CD4-positive, alpha-beta T cell treated with Interleukin-17A for 1 hour (primary cell): ENCODE data around the gene FAM131A.

Experiments used
- DNase-seq: peaks from one replicate; pipeline ENCODE4 v3.0.0-alpha.2; 2020

Gene FAM131A

DNA sequence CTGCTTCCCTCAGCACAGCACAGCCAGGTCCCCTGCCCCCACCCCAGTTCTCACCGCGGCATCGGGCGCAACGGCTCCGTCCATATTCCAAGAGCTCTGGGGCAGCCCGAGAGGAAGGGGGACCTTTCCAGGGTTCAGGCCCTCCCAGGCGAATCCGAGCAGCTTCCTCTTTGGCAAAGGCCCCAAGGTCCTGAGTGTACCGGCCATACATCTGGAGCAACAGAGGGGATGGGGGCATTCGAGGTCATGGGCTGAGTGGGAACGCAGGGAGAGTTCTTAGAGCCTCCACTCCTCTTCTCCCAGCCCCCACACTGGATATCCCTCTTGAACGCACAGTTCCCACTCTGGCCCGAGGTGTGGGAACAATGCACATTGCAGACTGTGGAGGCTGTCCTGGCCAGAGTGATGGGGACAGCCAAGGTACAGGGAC lies 21.5 kb downstream of the FAM131A start:
- no peak for DNase-seq

DNA sequence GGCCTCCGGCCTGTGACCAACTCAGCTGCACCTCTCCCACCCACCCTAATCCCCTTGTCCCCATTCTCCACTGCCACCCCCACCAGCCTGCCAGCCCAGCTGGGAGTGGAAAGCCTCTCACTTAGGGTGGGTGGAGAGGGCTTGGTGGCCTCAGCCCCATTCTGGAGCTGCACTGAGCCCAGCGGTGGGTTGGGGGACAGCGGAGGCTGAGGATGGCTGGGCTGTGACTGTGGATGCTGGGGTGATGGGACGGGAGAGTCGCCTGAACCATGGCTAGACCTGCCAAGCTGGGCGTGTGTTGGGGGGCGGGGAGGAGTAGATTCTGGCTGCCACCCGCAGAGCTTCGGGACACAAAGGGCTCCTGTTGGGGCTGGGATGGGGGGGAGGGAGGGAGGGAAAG lies 22.2 kb downstream of the FAM131A start:
- no peak for DNase-seq

GRCh38 chr3:184360070-184360928 lies 22.9 kb downstream of the FAM131A start:
- no peak for DNase-seq

- no peak for DNase-seq
Measured at GRCh38 chr3:184360929-184361531, 23.6 kb downstream of the FAM131A start.

DNA sequence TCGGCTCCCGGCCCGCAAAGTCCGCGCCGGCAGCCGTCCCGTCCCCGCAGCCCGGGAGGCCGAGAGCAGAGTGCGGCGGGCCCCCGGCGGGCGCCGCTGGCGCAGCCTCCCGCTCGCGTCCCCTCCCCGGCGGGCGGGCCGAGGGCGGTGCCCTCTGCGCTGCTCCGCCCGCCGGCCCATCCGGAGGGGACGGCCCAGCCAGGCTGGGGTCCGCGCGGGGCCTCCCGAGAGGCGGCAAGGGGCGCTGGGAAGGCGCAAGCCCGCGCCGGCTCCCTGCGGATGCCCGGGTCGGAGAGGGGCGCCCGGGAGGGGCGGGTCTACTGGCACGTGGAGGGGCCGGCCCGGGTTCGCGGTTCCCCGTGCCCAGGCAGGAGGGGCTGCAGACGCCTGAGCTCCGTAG lies 24.1 kb downstream of the FAM131A start, which contains the start of the genes CLCN2 and POLR2H:
TSS of gene CLCN2 (minus strand) at position 74 of the 400 bp plus-strand sequence. CDS start 126 bp downstream, outside the sequence.
TSS of gene POLR2H (plus strand) at position 179 of the 400 bp plus-strand sequence. CDS start 1,783 bp downstream, outside the sequence.
- DNase-seq = peak; percentile 36

DNA sequence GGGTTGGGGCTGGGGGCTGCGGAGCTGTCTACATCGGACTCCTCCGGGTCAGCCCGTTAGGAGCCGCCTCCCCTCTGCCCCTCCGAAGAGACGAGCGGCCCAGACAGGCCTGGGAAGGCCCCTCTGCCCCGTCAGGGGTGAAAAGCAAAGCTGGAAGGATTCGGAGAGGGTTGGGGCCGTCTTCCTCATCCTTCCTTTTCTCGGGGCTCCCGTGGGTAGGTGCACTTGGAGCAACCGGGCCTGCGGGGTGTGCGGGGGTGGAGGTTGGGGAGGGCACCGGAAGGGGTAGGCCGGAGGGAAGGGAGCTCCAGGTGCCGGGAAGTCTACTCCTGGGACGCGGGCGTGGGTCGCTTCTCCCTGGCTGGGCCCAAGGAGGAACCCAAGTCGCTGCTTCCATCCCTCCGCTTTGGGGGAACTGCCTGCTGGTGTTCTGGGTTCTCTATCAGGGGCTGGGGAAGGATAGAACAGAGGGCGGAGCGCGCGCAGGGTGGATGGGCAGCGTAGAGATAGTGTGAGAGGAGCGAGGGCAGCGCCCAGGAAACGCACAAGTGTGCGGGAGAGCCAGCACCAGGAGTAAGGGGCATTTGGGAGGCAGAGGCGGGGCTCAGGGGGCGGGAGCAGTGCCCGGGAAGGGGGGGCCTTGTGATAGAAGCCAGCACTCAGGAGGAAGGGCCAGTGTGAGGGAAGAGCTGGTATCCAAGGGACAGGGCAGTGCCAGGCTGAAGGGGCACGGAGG lies 24.7 kb downstream of the FAM131A start:
- peak; percentile 33 for DNase-seq

- DNase-seq = peak; percentile 95
Measured at GRCh38 chr3:184362668-184363546, 25.5 kb downstream of the FAM131A start.

DNA sequence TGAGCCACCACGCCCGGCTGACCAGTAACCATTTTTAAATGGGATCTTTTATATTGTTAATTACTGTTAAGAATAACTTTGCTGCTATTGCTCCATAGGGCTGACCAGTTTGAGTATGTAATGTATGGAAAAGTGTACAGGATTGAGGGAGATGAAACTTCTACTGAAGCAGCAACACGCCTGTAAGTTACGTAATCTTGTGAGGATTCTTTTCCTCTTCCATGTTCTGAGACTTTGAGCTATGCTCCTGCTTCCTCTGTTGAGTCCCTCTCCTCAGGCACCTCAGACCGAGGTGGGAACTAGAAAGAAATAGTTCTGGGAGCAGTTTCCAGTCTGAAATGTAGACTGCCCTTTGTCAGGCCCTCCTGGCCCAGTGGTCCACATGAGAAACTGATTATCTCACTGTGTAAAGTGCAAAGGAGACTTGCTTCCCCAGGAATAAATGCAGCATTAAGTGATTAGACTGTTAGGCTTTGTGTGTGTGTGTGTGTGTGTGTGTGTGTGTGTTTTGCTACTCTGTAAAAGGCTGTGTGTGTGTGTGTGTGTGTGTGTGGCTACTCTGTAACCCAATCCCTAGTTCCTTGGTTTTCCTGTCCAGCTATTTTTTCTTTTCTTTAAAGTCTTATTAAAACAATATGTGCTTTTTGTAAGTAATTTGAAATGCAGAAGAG lies 29.4 kb downstream of the FAM131A start:
- DNase-seq = no peak

DNA sequence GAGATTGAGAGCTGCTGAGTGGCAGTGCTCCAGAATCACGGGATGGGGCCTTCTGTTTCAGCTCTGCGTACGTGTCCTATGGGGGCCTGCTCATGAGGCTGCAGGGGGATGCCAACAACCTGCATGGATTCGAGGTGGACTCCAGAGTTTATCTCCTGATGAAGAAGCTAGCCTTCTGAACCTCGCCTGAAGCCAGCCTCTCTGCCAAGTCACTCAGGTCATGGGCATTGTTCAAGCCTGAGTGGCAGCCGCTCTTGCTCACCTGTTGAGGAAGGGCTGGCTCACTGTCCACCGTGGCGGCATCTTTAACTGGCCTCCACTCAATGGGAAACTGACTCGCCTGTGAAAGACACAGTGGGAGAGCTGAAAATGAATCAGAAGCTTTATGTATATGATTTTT lies 30.7 kb downstream of the FAM131A start:
- DNase-seq = no peak

DNA sequence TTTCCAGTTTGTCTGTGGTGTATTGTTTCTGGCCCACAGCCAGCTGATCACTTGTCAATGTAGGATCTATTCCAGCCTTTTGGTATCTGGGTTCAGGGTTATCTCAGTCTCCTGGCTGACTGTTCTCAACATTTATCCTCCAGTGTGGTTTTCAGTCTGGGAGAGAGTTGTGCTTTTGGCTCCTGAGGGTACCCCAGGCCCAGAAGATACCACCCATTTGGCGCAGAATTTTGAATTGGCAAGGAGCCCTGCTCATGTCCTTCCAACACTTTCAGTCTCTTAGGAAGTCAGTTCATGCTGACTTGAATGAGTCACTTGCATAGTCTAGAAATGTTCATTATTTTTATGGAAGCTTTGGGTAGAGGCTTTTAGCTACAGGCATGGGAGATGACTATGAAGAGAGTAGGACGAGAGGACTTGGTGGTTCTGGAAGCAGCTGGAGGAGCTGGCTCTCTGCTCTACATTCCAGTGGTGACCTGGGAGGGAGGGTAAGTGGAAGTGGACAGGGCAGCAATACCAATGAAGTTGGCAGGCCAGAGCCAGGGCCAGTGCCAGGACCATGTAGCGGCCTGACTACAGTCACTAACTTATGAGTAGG lies 31.3 kb downstream of the FAM131A start:
- DNase-seq = no peak

GRCh38 chr3:184371570-184372018 lies 34.2 kb downstream of the FAM131A start:
- DNase-seq = peak; percentile 63

DNA sequence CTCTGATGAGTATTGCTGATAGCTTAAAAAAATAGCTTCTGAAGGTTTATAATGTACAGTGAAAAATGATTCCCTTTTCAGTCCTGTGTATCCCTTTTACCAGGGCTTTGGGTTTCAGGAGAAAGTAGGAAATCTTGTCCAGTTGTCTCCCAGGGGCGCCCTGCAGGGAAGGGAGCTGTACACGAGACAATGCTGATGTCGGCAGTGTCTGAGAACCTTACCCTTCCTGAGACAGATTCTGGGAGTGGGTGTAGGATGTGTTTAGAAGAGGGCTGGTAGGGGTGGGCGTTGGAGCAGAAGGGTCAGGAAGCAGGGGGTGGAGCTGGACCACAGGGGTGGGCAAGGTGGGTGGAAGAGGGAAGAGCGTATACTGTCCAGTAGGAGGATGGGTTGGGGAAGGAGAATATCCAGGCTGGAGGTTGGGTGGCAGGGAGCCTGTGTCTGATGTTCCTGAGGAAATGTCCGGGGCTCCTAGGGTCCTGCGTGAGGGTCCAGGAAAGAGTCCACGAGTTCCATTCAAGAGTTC lies 35.0 kb downstream of the FAM131A start:
- DNase-seq = no peak

GRCh38 chr3:184372911-184373310 lies 35.5 kb downstream of the FAM131A start:
- no peak for DNase-seq

DNA sequence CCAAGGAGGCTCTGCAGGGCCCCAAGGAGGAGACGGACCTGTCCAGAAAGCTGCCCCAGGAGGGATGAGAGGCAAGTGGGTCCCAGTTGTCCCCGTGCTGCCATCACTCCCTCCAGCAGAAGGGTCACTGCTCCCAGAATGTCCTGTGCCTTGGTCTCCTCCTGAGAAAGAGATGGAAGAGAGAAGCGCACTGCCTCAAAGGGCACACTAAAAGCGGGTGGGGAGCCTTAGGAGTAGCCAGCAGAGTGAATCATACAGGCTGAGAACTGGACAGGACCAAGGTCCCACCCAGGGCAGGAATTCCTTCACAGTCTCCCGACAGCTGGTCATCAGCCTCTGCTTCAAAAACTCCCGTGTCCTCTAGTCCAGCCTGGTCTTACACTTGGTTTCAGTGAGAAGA lies 36.0 kb downstream of the FAM131A start:
- DNase-seq = no peak

DNA sequence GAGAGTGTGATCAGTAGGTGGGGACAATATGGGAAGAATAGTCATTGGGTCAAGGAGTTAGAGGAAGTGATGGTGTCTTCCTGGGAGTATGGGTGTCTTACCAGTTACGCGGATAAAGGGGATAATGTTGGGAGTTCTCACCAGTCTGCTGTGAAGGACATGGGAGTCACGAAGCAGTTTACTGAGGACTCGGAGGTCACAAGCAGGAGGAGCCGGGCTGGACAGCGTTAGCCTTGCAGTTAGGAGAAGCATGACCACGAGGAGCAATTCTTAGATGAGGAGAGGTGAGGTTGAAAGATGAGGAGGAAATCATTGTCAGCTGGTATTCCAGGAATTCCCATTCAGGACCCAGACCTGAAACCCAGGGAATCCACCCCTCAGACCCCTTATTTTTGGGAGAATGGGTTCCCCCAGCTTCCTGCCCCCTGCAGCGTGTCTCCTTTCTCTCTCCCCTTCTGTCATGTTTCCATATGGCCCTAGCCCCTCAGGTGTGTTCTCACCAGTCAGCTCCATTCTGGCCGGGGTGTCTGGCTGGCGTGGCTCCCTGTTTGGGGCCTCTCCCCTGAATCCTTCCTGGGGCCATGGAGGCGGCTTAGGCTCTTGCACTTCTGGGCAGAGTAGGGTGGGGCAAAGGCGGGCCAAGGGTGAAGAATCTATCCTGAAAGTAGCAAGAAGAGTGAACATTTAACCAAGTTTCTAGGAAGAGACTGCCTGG lies 38.5 kb downstream of the FAM131A start:
- no peak for DNase-seq

DNA sequence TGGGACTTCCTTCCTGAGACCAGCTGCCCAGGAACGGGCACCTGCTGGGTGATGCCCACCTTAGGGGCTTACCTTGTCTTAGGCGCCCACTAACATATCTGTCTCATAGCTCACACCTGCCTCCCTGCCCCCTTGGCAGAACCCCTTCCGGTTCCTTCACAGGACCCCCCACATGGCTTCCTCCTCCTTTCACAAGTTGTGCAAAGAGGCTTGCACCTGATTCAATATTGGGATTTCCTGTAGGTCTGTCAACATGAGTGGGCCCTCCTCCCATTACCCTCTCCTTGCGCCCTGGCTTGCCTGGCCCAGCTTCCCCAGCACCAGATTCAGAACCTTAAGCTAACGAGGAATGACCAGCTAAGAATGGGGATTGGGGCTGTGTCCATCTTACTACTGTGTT lies 40.0 kb downstream of the FAM131A start:
- no peak for DNase-seq

- no peak for DNase-seq
Measured at GRCh38 chr3:184377882-184378445, 40.6 kb downstream of the FAM131A start, which contains the start of gene THPO. TSS of gene THPO (minus strand) at chr3:184378207. CDS start at chr3:184376259, 1,948 bp downstream.

DNA sequence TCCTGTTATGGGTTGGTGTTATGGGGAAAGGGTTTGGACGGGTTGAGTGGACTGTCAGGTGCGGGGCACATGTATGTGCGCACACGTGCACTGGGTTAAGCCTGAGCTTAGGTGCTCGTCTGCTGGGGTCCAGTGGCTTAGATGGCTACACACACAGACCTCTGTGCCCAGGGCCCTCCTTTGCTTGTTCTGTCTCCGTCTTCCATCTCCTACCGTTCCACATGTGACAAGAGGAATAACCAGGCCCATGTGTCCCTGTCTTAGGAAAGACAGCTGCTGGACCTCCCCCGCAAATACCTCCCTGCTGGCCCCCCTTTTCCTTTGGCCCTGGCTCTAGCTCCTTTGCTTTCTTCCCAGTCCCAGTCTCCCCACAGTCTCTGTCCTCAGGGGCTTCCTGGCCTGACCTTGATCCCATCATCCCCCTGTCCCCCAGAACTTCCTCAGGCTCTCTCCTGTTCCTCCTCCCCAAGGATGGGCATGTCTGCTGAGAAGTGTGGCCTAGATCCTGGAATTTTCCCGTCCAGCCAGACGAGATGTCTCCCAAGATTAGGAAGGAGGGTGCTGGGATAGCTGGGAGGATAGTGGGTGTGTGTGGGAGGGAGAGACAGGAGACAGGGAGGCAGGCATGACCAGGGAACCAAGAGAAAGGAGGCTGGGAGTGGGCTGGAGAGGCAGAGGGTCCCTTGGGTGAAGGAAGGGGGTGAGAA lies 41.4 kb downstream of the FAM131A start:
- no peak for DNase-seq
